ENCODE measurements around the gene KIAA0825. TPM values are rescaled to one million over a fixed set of nuclear protein-coding genes. Genes with fewer than 3 reads are reported as not detected.
"Not testable (repeated sequence)": the region's sequence is repeated elsewhere in the genome, so short reads cannot be mapped to it uniquely, and the experiment has no call there.

Gene KIAA0825
- total RNA-seq, 1 donor from 2014 or later, result 0.26 TPM

DNA sequence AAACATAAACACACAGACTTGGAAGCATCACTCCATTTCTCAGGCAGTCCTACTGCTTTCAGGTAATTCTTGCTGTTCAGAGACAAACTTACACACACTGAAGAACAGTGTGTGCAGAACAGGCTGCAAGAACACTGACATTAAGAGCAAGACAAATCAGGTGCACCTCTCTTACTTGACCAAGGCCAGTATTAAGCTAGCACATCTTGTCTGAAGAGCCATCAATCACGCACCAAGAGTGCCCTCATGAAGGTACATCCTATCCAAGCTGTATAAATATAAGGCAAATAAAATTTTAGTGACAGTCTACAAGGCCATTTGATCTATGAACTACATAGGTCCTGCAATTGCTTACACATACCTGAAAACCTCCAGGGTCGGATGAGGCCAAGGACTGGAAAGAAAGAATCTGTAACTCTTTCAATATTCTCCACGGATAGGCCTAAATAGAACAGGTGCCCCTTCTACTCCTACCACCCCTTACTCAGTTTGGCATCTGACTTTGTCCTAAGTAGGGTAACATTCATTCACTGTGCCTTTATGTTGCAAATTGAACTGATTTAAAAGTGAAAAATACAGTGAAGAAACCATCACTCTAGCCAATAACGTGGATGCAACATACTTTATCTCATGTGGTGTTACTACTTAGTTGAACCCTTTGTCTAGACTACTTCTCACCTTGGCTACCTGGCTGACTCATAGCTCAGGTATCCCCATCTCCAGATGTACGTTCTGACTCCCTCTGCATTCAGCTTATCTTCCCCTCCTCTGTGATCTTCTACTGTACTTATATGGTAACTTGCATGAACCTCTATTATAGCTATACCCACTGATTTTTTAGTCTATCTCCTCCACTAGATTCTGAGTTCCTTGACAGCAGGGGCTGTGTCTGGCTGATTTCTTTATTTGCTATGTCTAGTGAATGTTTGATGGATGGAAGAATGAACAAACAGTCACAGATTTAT, 256.3 kb downstream of the KIAA0825 start:
- Histone ChIP-seq H3K4me3 (ENCODE audit: low read depth, low read length) (no peak overlapping the region), H3K27me3 (ENCODE audit: control insufficient read depth, insufficient read depth, low read length) (no peaks in the 10 kb centered on the region), H3K36me3 (ENCODE audit: control insufficient read depth, insufficient read depth, low read length) (no peaks in the 10 kb centered on the region)
- no peak for TF ChIP-seq CTCF (IDR thresholded peaks at IDR 0.05; ENCODE audit: insufficient read depth, low read length, severe bottlenecking)
- FAIRE-seq (peak; percentile 32), DNase-seq (ENCODE audit: low read depth) (peak; percentile 88)

DNA sequence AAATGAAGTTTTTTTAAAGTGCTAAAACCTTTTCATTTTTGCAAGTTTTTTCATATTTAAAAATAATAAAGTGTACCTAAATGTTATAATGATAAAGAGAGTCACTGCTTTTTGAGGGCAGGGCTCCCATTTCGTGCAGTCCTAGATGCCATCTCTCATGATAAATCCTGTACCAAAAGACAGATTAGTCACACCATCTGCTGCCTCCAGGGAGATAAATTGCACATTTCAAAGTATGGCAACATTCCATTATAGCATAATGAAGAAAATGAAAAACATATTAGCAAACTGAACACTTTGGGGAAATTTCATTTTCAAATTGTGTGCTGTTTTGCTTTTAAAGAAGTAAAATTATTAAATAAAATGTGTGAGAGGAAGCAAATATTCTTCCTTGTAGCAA, 257.2 kb downstream of the KIAA0825 start:
- FAIRE-seq, result no peak
- H3K36me3 ChIP-seq (ENCODE audit: control insufficient read depth, insufficient read depth, low read length), result no peaks in the 10 kb centered on the region
- no peaks in the 10 kb centered on the region for H3K27me3 ChIP-seq (ENCODE audit: control insufficient read depth, insufficient read depth, low read length)
- H3K4me3 ChIP-seq (ENCODE audit: low read depth, low read length), result no peak overlapping the region
- DNase-seq (ENCODE audit: low read depth), result peak; percentile 12
- no peak for TF ChIP-seq CTCF (IDR thresholded peaks at IDR 0.05; ENCODE audit: insufficient read depth, low read length, severe bottlenecking)

DNA sequence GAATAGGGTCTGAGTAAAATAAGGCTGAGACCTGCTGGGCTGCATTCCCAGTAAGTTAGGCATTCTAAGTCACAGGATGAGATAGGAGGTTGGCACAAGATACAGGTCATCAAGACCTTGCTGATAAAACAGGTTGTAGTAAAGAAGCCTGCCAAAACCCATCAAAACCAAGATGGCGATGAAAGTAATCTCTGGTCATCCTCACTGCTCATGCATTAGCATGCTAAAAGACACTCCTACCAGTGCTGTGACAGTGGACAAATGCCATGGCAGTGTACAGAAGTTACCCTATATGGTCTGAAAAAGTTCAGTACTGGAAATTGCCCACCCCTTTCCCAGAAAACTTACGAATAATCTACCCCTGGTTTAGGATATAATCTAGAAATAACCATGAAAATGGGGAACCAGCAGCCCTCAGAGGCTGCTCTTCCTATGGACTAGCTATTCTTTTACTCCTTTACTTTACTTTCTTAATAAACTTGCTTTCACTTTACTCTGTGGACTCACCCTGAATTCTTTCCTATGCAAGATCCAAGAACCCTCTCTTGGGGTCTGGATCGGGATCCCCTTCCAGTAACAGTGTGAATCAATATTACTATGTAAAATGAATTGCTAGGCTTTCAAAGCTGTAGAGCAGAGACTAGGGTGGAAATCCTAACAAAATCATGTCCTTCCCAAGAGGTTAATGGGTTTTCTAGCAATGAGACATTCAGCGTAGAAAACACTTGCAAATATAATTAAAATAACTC, 257.8 kb downstream of the KIAA0825 start:
- H3K36me3 ChIP-seq (ENCODE audit: control insufficient read depth, insufficient read depth, low read length), result no peaks in the 10 kb centered on the region
- FAIRE-seq, result no peak
- no peak for DNase-seq (ENCODE audit: low read depth)
- no peak overlapping the region for H3K4me3 ChIP-seq (ENCODE audit: low read depth, low read length)
- no peak for TF ChIP-seq CTCF (IDR thresholded peaks at IDR 0.05; ENCODE audit: insufficient read depth, low read length, severe bottlenecking)
- no peaks in the 10 kb centered on the region for H3K27me3 ChIP-seq (ENCODE audit: control insufficient read depth, insufficient read depth, low read length)

DNA sequence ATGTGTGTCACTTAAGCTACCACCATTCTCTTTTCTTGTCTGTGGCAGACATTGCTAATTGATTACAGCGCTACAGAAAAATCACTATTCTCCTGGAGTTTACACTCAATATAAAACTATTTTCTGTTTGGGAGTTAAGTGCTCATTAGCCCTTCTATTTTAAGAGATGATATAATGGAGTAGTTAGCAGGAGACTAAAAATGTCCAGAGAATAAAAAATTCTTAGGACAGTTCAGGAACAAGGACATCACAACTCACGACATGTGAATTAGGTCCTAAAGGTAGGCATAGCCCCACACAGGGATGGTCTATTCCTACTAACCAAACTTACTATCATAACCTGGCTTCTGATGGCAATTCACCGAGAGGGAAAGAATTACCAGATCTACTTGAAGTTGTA, 258.5 kb downstream of the KIAA0825 start:
- FAIRE-seq (no peak), DNase-seq (ENCODE audit: low read depth) (no peak)
- Histone ChIP-seq H3K27me3 (ENCODE audit: control insufficient read depth, insufficient read depth, low read length) (no peaks in the 10 kb centered on the region), H3K36me3 (ENCODE audit: control insufficient read depth, insufficient read depth, low read length) (no peaks in the 10 kb centered on the region), H3K4me3 (ENCODE audit: low read depth, low read length) (no peak overlapping the region)
- no peak for TF ChIP-seq CTCF (IDR thresholded peaks at IDR 0.05; ENCODE audit: insufficient read depth, low read length, severe bottlenecking)

DNA sequence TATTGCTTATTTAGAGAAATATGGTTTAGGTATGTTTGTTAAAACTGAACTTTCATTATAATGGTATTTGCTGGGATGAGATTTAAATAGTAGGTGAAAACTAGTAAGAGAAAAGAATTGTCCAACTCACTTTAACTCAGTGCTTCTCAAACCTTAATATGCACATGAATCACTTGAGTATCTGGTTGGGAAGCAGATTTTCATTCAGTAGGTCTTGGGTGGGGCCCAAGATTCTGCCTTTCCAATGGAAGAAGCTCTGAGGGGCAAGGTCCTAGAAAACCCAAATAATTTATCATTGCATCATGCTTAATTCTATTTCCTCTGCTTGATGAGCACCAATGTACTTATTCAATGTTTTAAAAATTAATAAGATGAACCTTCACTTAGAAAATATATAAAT, 262.6 kb downstream of the KIAA0825 start:
- H3K36me3 ChIP-seq (ENCODE audit: control insufficient read depth, insufficient read depth, low read length), result no peaks in the 10 kb centered on the region
- no peak for FAIRE-seq
- TF ChIP-seq CTCF (IDR thresholded peaks at IDR 0.05; ENCODE audit: insufficient read depth, low read length, severe bottlenecking), result no peak
- H3K27me3 ChIP-seq (ENCODE audit: control insufficient read depth, insufficient read depth, low read length), result no peaks in the 10 kb centered on the region
- H3K4me3 ChIP-seq (ENCODE audit: low read depth, low read length), result no peak overlapping the region
- no peak for DNase-seq (ENCODE audit: low read depth)

DNA sequence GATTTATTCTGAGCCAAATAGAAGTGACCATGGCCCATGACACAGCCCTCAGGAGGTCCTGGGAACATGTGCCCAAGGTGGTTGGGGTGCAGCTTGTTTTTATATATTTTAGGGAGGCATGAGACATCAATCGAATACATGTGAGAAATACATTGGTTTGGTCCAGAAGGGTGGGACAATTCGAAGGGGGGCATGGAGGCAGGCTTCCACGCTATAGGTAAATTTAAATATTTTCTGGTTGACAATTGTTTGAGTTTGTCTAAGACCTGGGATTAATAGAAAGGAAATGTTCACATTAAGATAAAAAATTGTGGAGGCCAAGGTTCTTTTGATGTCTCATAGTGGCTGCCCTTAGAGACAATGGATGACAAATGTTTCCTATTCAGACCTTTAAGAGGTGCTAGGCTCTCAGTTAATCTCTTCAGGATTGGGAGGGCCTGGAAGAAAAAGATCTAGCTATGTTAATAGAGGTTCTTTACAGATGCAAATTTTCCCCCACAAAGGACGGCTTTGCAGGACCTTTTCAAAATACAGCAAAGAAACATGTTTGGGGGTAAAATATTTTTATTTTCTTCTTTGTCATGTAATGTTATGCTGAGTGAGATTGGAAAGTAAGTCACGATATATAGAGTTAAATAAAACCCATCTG, 263.4 kb downstream of the KIAA0825 start:
- H3K27me3 ChIP-seq (ENCODE audit: control insufficient read depth, insufficient read depth, low read length); DNase-seq (ENCODE audit: low read depth); H3K4me3 ChIP-seq (ENCODE audit: low read depth, low read length); H3K36me3 ChIP-seq (ENCODE audit: control insufficient read depth, insufficient read depth, low read length); FAIRE-seq: not testable (repeated sequence)

Measured in bronchial epithelial cell (primary cell).